GM21360 (cell line): ENCODE measurements around the gene ABLIM2.

ENCODE experiments used
- ATAC-seq: cut with Tn5 transposase; IDR thresholded peaks from one replicate; pipeline ENCODE4 v1.9.1; 2021; ENCODE audit warnings: mild to moderate bottlenecking, moderate library complexity; ENCODE audit not compliant: unreplicated experiment

ABLIM2 gene

DNA sequence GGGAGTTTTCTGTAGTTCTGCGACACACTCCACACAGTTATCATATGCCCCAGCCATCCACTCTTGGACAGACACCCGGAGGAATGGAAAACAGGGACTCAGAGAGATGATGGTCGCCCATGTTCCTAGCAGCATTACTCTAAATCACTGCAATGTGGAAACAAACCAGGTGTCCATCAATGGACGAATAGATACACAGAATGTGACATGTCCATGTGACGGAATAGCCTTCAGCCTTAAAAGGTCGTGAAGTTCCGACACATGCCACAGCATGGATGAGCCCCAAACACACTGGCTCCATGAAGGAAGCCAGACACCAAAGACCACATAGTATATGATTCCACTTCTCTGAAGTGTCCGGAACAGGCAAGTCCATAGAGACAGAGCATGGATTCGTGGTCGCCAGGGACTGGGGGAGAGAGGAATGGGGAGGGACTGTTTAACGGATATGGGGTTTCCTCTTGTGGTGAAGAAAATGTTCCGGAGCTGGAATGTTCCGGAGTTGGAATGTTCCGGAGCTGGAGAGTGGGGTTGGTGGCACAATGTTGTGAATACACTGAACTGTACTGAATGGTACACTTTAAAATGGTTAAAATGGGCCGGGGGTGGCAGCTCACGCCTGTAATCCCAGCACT lies 190.2 kb downstream of the ABLIM2 start:
- no peak for ATAC-seq

DNA sequence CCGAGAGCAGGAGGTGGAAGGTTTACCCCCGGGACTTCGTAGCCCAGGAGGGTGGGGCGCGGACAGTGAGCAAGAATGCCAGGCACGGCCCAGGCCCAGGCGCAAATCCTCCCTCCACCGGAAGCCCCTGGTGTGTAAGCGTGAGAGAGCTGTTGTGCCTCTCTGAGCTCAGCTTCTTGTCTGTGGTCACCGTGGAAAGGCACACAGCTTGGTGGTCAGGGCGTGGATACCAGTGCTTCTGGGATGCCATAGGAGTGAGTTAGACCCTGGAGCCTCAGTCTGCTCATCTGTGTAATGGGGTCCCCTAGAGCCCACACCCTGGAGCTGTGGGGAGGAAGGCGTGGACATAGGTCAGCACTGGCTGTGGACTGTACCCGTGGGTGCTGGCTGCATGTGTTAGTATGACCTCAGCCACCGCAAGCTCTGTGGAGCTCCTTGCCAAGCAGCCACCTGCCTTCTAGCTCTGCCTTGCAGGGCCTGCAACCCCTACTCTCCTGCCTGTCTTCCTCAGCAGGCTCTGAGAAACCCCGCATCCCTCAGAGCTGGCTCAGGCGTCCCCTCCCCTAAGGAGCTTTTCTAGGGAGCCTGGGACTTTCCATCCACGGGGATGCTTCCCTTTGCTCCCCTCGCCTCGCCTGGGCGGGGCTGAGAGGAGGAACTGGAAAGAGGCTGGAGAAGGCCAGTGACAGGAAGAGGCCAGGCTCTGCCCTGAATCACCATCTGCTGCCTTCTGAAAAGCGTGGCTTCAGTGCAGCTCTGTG lies 190.9 kb downstream of the ABLIM2 start:
- ATAC-seq, result no peak

- no peak for ATAC-seq
Observed at GRCh38 chr4:7967063-7967440, 191.6 kb downstream of the ABLIM2 start.

- no peak for ATAC-seq
Observed at GRCh38 chr4:7966281-7967062, 192.1 kb downstream of the ABLIM2 start.

GRCh38 chr4:7964890-7965662 lies 193.5 kb downstream of the ABLIM2 start:
- ATAC-seq, result no peak

GRCh38 chr4:7964459-7964858 lies 194.2 kb downstream of the ABLIM2 start:
- ATAC-seq, result no peak

- ATAC-seq, result no peak
Observed at GRCh38 chr4:7963691-7964090, 194.9 kb downstream of the ABLIM2 start.

DNA sequence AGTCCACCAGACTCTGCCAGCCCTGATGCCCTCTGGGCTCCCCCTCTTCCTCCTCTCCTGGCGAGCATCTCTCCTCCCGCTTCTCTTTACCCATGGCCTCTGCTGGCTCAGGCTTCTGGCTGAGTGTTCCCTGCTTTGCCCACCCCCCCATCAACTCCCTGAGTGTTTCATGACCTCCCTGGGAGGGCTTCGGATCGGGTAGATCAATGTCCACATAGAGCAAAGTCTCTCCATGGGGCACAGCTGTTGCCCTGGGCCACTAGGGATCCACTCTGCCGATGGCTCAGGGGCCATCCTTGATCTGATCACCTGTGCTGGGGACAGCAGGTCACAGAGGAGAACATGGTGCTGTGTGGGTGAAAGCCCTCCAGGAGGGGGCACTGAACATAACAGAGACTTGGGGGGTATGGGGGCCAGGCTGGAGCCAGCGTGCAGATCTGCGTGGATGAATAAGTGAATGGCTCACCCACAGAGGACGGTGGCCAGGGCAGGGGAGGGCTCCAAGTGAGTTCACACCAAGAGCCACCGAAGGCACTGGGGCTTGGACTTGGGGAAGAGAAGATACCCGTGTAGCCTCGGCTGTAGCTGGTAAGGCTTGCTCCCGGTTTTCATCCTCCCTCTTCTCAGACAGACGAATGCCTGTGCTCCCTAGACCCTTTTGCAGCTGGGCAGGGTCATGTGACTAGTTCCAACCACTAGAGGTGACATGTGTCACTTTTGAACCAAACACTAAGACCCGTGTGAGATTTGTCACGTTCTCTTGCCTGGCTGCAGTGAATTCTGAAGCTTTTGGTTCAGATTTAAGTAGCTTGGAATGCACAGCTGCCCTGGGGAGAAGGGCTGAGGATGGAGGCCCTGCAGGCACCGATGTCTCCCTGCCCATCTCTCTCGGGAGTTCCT lies 195.8 kb downstream of the ABLIM2 start:
- no peak for ATAC-seq

GRCh38 chr4:7960790-7961655 lies 197.6 kb downstream of the ABLIM2 start:
- peak; percentile 59 for ATAC-seq

DNA sequence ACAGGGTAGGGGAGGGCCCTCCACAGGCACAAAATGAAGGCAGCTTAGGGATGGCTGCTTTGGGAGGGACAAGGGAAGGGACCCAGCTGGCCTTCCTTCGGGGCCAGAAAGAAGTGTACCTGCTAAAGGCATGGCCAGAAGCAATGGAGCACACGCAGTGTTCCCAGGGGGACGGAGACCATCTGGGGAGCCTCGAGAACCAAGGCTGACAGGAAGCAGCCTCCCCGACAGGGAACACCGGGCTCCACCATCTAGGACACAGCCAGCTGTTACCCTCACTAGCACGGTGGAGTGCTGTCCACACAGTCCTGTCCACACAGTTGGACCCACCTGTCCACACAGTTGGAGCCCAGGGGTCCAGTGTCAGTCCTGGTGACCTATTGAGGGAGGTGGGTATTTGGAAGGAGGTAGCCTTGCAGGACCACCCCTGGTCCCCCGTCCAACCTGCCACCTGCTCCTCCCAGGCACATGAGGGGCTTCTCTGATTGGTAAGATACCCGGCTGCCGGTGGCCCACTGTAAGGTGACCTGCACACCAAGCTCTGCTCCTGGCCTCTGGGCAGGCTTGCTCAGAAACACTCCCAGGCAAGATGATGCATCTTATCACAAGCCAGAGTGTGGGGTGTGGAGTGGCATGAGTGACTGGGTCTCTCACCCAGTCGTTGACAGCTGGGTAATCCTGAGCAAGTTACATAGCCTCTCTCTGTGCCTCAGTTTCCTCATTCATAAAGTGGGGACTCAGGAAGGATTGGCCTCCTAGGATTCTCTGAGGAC lies 198.4 kb downstream of the ABLIM2 start:
- ATAC-seq, result no peak

GRCh38 chr4:7959078-7959477 lies 199.5 kb downstream of the ABLIM2 start:
- no peak for ATAC-seq

GRCh38 chr4:7956934-7957656 lies 201.5 kb downstream of the ABLIM2 start:
- ATAC-seq, result no peak

DNA sequence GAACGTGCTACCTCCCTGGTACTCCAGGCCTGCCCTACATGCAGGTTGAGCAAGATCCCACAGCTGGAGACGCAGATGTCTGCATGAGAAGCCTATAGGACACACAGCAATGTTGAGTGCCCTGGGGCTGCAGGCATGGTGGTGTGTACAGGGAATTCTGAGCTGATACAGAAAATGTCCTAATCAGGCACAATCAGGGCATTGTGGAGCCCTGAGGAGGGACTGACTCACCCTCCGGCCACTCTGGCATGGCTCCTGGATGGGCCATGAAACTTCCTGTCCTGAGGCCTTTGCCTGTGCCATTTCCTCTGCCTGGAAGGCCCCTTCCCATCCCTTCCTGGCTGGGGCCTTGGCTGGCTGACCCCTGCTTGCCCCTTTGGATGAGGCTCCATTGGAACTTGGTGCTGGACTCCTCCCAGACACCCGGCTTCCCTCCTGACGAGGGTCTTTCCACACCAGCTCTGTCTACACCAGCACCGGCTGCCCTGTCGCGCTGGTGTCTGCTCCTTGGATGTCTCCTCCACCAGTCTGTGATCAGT lies 202.3 kb downstream of the ABLIM2 start:
- no peak for ATAC-seq

DNA sequence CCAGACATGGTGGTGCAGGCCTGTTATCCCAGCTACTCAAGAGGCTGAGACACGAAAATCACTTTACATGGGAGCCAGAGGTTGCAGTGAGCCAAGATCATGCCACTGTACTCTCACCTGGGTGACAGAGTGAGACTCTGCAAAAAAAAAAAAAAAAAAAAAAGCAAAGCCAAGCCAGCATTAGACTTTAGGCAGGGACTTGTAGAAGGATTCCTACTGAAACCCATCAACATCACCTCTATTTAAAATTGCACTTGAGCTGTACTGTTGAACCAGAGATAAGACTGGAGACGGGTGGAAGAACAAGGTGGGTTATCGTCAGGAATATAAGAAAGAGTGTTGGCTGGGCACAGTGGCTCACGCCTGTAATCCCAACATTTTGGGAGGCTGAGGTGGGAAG lies 203.2 kb downstream of the ABLIM2 start:
- ATAC-seq, result no peak

GRCh38 chr4:7952615-7953014 lies 206.0 kb downstream of the ABLIM2 start:
- ATAC-seq, result no peak

- ATAC-seq, result no peak
Observed at GRCh38 chr4:7950301-7951092, 208.1 kb downstream of the ABLIM2 start.

GRCh38 chr4:7949759-7950158 lies 208.9 kb downstream of the ABLIM2 start:
- no peak for ATAC-seq
